Medulla oblongata (tissue), 1 donor: ENCODE measurements around the gene SYT5.
A peak's percentile ranks its signal among the peaks of the same experiment; 100 is the strongest.
"Not testable (repeated sequence)": the region's sequence is repeated elsewhere in the genome, so short reads cannot be mapped to it uniquely, and the experiment has no call there.

Experiments used
- DNase-seq: peaks from one replicate; pipeline ENCODE4 v3.0.0-alpha.2; 2015; ENCODE audit errors: extremely low spot score

The SYT5 gene

DNA sequence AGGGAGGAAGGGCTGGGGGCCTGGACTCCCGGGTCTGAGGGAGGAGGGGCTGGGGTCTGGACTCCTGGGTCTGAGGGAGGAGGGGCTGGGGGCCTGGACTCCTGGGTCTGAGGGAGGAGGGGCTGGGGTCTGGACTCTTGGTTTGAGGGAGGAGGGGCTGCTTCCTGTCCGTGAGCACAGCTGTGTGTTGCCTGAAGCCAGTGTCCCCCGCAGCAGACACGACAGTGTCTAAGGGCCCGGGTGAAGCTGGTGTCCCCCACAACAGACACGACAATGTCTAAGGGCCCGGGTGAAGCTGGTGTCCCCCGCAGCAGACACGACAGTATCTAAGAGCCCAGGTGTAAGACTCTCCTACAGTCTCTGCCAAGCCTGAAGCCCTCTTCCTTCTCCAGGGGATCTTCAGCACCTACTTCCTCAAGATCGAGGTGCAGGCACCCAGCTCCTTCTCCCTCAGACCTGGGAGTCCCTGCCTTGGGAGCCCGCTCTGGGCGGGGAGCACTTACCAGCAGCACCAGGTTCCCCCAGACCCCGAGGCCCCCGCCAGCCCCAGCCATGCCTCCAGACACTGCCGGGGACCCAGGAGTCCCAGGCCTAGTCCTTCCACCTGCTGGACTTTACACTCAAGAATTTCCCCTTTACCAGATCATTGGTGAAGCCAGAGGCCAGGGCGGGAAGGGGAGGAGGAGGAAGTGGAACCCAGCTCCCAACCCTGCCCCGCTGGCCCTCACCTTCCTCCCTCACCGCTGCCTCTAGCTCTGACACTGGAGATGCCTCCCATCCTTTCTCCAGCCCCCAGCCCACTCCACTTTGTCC lies 29.0 kb upstream of the SYT5 start, which contains the start of gene PTPRH:
TSS of gene PTPRH (minus strand) at position 622 of the 813 bp plus-strand sequence. CDS start at position 554, 68 bp downstream.
- DNase-seq = no peak

DNA sequence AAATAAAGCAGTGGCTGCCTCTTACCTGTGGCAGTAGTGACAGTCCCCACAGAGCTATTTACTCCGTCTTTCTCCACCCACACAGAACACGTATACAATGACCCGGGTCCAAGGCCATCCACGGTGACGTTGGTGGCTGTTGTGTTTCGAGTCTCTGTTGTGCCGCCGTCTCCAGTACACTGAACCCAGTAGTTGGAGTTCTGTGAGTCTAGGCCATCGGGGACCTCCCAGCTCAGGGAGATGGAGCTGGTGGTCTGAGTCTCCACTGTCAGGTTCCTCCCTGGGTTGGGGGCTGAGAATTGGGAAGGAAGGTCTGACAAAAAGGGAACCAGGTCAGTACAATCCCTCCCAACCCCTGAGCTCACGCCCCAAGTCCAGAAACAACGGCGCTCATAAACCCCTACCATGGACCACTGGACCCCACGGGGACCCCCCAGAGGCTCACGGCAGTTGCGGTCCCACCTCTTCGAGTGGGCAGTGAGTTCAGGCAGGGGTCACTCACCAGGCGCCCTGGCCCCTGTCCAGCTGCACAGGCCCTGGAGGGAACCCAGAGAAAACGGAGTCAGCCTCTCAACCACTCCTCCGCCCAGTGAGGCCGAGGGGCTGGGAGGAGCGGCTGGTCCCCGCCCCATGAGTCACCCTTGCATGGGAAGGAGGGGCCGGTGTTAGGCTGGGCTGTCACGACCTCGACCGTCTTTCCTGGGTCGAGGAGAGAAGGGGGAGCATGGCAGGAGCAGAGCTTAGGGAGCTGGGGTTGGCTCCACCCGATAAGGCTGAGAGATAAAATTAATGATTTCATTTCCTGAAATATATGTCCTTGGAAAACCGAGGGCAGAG lies 26.8 kb upstream of the SYT5 start:
- peak; percentile 82 for DNase-seq

DNA sequence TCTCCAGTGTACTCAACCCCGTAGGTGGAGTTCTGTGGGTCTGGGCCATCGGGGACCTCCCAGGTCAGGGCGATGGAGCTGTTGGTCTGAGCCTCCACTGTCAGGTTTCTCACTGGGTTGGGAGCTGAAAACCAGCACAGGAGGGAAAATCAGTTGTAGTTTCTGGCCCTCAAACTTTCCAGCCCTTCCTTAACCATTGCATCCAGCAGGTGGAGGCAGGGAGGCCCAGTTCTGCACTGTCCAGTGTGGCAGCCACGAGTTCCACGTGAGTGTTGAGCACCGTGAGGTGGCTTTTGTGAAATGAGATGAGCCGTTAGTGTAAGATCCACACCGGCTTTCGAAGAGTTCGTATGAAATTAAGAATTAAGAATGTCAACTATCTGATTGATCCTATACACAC lies 22.1 kb upstream of the SYT5 start:
- DNase-seq = not testable (repeated sequence)

DNA sequence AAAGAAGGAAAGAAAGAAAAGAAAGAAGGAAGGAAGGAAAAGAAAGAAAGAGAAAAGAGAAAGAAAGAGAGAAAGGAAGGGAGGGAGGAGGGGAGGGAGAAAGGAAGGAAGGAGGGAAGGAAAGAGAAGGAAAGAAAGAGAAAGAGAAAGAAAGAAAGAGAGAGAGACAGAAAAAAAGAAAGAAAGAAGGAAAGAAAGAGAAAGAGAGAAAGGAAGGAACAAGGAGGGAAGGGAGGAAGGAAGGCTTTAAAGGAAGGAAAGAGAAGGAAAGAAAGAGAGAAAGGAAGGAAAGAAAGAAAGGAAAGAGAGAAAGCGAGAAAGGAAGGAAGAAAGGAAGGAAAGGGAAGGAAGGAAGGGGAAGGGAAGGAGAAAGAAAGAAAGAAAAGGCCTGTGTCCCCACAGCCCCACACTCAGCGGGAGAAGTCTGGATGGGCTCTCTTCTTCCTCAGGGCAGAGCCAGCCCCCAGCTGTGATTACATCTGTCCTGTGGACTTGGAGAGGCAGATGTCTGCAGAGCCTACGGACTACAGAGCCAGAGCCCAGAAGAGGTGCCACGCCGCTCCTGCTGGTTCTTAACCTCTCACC lies 19.6 kb upstream of the SYT5 start:
- DNase-seq = no peak

DNA sequence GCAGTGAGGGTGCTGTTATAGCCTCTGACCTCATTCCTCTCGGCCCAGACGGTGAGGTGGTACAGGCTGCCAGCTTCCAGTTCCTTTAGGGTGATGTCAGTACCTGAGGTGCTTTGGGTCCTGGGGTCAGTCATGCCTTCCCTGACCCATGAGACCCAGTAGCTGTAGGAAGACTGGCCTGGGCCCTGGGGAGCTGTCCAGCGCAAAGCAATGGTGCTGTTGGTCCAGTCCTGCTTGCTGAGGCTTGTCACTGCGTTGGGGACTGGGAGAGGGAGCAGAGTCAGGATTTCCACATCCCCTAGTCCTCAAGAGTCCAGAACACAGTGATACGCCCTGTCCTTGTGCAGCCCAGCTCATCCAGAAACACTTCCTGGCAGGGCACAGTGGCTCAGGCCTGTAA lies 18.6 kb upstream of the SYT5 start:
- DNase-seq = no peak

DNA sequence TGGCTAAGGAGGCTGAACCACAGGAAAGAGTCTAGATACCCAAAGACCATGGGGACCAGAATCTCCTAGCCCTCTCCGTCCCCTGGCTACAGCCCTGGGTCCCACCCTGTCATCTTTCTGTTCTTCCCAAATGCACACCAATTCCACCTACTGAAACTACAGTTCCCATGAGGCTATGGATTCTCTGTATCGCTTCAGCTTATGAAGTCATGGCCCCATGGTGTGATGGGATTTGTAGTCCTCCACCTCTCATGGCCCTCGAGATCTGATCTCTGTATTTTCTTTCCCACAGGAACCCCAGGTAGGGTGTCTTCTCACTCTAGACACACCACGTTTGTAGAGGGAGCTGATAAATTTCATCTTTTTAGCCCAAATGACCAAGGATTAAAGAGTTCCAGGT lies 17.4 kb upstream of the SYT5 start:
- DNase-seq = no peak

DNA sequence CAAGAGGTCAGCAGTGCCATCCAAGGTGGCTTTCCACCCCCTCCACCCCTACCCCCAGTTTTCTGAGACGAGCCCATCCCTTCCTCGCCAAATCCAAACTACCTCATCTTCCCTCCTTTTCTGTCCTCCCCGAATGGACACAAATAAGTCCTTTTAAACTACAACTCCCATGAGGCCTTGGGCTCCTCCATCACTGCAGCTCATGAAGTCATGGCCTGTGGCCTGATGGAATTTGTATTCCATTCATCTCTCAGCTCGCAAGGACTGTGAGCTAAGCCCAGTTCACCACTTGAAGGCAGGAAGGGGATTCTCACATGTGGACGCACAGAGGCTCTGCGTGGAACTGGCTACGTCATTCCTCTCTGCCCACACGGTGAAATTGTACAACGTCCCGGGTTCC lies 16.7 kb upstream of the SYT5 start:
- no peak for DNase-seq

DNA sequence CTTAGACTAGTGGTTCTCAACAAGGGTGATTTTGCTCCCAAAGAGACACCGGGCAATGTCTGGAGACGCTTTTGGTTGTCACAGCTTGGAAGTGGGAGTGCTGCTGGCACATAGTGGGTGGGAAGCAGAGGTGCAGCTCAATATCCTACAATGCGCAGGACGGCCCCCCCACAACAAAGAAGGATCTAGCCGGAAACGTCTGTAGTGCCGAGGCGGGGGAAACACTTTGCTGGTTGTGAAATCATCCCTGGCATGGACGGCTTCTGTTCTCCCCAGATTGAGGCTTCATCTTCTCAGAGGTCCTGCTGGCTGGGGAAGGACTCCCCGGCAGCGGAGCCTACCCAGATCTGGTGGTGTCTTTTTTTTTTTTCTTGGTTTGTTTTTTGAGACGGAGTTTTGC lies 13.4 kb upstream of the SYT5 start:
- no peak for DNase-seq

DNA sequence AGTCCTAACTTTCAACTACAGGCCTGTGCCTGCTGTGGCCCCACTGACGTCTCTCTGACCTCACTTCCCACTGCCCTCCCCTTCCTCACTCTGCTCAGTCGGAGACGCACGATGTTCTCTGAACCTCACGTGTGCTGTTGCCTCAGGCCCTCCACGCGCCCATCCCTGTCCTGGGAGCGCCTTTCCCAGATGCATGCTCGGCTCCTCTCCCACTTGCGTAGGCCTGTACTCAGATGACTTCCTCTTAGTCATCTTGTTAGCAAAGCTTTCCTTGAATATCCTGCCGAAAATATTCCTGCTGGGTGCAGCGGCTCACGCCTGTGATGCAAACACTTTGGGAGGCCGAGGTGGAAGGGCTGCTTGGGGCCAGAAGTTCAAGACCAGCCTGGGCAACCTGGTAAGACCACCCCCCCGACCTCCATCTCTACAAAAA lies 9.3 kb upstream of the SYT5 start:
- no peak for DNase-seq

DNA sequence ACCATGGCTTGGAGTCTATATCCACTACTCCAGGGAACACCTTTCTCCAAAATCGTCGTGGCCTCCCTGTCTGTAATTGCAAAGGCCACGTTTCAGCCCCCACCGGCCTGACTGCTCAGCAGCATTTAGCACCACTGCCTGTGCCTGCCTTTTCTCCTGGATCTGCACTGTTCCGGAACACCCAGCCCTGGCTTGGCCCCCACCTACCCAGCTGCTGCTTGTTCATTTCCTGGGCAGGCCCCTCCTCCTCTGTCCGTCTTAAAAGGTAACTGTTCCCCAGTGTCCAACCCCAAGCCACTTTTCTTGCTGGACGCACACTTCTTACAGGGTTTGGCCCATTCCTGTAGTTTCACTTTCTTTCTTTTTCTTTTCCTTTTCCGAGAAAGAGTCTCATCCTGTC lies 8.5 kb upstream of the SYT5 start:
- no peak for DNase-seq

DNA sequence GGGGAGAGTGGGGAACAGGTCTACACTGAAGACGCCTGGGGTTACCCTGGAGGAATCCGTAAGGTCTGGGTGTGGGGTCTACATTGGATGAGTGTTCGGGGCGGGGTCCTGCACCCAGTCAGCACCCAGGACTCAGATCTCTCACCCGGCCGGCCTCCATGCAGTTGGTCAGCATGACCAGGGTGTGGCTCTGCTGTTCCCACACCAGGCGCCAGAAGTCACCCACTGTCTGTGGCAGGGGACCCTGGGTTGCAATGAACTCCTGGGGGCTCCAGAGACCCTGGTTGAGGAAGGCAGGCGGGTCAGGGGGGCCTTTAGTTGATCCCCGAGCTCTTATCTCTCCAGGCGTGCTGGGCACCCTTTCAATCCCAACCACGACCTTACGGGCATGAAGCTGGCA lies 6.0 kb upstream of the SYT5 start:
- no peak for DNase-seq

DNA sequence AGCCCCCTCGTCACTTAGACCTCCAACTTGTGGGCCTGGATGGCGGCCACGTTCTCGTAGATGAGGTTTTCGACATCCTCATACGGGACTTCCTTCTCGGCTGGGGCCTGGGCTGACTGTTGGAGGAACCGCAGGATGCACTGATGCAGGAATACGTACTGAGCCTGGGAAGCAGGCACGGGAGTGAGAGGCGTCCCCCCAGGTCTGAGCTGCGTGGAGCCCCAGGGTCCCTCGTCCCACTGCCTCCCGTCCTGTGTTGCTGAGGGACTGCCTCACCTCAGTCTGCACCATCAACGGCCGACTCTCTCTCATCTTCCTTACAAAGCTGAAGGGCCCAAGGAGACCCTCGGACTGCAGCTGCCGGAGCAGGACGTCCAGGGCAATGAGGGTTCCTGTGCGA lies 1.7 kb upstream of the SYT5 start:
- no peak for DNase-seq

DNA sequence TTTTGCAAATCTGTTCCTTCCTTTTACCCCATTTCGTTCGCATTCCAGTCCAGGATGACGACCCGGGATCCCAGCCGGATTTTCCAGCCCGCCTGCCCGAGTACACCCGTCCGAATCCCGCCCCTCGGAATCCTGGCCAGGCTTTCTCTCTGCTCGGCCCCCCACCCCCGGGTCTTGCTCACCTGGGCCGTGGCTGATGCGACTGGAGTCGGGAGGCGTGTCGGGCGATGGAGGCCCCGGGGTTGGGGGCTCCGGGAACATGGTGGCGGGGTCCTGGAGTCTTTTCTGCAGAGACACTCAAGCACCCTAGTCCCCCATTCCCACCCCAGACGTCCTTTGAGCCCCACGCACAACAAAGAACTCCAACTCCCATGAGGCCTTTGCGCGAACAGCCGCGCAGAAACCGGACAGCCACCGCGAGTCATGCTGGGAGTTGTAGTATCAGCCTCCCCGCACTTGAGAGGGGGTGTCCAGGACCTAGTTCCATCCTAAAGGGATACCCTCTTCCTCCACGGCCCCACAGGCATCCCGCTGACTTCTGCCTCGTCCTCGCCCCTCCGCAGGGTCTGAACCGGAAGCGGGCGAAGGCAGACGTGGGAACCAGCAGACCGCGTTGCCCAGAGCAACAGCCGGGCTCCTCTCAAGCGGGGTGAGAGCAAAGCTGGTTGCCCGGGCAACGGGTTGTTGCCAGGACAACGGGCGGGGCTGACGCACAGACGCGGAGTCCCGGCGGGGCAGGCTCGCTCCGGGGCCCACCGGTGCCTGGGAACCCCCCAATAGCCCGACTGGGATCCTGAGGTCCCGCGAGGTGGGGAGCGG lies 1.1 kb downstream of the SYT5 start:
- DNase-seq = peak; percentile 67

DNA sequence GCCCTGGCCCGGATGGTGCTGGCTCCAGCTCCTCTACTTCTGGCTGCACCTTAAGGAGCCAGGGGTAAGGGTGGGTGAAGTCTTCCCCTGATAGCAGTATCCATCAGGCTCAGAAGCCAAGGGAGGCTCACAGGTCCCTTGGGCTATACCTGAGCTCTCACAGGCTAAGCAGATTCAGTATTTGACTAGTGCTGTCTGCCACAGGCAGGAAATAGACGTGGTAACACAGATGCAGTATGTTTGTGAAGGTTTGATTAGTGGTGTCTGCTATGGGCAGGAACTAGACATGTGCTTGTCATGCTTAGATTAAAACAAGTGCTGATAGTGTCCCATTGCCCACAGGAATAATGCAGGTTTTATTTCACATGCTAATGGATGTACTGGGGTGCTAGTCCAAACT lies 4.0 kb downstream of the SYT5 start:
- DNase-seq = no peak

DNA sequence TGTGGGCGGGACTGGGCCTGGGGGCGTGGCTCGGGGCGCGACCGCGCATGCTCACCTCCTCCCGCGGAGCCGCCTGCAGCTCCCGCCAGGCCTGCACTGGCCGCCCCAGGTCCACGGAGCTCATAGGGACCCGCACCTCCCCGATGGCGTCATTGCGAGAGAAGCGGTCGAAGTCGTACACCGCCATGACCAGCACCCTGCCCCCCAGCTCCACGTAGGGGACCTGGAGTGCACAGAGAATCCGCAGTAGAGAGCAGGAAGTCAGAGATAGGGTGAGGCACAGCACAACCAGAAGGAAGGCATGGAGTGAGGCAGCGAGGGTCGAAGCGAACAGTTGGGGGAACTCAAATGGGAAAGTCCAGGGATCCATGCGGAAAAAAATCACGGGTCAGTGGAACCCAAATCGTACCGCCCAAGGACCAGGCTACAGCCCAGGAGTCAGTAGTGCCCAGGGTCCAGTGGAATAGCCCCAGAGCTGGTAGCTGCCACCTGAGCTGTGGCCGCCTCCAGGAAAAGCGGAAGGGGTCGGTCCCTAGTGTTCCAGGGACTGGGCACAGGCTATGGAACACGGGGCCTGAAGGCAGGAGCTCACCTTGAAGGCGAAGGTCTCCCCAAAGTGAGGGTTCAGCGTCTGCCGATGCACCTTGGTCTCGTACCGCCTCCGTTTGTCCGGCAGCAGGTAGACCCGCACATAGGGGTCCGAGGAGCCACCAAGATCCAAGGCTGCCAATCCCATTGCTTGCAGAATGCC lies 4.8 kb downstream of the SYT5 start:
- DNase-seq = no peak

DNA sequence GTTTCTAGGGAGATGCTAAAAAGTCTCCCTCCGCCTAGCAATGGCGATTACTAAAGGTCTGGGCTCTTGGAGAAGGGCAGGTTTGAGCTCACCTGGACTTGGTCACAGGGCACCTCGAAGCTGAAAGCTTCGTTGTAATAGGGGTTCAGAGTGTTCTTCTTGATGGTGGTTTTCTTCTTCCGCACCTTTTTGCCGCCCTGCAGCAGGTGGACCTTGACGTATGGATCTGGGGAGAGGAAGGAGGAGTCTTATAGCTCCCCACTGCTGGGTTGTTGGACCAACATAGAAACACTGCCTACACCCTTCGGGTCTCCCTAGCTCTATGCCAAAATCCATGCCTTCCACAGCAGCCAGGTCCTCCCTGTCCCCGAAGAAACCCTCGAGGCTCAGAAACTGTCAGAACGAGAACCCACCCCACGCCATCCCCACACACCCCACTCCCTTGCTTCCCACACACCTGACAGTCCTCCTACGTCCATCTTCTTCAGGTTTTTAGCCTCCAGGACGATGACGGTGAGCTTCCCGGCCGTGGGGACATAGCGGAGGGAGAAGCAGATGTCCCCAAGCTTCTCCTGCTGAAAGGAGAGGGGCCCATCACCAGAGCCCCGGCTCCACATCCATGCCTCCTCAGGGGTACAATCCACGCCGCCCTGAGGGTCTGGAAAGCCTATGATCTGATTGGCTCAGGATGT lies 5.5 kb downstream of the SYT5 start:
- no peak for DNase-seq

DNA sequence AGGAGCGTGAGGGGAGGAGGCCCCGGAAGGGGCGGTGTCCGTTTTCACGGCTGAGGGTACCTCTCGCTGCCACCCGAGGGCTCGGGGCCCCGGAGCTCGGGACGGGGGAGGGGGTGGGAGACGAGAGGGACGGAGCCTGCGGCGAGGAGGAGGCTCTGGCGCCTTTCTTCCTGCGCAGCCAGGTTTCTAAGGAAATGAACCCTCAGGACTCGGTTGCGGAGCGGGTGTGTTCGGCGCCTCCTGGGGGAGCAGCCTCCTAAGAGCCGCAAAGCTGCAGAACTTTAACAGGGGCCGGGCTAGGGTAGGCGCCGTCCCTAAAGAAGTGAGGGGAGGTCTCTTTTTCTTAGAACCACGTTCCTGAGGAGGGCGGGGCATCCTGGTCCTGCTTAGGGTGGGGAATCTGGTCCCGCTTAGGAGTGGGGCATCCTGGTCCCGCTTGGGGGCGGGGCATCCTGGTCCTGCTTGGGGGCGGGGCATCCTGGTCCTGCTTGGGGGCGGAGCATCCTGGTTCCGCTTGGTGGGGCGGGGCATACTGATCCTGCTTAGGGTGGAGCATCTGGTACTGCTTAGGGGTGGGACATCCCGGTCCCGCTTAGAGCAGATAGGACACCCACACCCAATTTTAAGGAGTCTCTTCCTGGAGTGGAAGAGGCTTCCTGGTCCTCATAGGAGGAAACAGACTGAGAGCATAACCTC lies 6.2 kb downstream of the SYT5 start:
- peak; percentile 27 for DNase-seq

DNA sequence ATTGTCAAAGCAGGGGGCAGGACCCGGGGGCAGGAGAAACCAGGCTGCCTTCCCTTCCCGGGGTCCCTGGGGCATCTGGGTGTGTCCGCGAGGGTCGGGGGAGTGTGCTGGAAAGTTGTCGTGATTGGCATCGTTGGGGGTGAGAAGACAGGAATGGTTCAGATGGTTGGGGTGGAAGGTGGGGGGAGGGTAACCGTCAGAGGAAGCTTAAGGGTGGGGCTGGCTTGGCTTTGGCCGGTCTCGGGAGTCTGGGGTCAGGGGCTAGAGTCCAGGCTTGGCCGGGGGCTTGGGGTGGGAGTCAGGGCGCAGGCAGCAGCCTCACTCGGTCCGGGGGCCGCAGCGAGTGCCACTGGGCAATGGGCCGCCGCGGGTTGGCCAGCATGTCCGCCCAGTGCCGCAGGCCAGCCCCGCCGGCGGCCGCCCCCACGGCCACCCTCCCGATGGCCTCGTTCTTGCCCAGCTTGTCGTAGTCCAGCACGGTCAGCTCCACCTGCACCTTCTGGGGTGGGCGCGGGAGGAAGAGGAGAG lies 6.8 kb downstream of the SYT5 start:
- DNase-seq = no peak

DNA sequence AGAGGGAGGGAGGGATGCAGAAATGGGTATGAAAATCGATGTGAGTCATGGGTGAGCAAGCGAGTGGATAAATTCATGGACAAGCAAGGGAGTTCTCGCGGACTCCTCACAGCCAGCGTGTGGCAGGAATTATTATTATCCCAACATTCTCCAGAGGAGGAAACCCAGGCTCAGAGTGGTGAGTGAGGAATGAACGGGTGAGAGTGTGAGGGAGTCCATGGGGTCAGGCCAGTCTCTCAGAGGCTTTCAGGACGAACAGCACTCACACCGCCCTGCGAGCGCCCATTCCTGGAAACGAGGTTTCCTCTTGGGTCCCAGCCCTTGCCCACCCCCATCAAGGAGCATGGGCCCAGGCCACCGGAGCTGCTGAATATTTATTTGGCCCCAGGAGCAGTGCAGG lies 7.3 kb downstream of the SYT5 start:
- no peak for DNase-seq

DNA sequence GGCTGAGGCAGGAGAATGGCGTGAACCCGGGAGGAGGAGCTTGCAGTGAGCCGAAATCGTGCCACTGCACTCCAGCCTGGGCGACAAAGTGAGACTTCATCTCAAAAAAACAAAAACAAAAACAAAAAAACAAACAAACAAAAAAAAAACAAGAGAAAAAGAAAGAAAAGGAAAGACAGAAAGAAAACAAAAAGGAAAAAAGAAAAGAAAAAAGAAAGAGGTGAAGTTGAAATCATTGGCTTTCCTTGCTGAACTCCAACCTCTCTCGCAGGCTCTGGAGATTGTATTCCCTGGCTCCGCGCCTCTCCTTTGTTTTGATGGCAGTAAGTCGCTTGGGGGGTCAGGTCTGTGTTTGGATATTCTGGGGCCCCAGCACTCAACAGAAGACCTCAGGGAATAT lies 7.8 kb downstream of the SYT5 start:
- DNase-seq = not testable (repeated sequence)
